NCI-H526 (cell line): ENCODE data around the gene MESP2.

Experiments
- DNase-seq, 2 experiments: peaks; one replicate each; lab custom pipeline; 2025; lab: John Stamatoyannopoulos, UW

MESP2 gene

DNA sequence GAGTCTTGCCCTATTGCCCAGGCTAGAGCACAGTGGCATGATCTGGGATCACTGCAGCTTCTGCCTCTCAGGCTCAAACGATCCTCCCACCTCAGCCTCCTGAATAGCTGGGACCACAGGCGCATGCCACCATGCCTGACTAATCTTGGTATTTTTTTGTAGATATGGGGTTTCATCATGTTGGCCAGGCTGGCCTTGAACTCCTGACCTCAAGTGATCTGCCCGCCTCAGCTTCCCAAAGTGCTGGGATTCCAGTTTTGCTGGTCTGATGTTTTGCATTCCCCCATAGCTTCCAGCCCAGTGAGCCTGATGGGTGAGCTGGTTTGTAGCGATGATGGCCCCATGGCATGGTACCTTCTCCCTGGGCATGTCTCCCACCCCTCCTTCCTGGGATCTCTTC, 20.4 kb upstream of the MESP2 start:
- no peak for DNase-seq

DNA sequence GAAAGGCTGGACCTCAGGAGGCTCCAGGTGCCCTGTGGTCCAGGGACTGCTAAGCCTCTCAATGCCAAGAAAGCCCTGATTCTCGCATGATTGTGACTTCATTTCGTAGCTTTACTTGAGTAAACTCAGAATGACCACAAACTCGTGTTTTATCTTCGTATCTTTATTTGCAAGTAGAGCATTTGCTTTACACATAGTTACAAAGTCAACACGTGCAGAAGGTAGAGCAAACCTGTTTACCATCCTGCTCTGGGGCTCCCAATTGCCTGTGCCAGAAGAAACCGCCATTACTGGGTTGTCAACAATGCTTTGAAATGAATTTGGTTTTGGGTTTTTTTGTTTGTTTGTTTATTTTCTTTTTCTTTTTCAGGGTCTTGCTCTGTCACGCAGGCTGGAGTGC, 19.2 kb upstream of the MESP2 start:
- DNase-seq = no peak

- DNase-seq = no peak
These were observed 17.8 kb upstream of the MESP2 start for GRCh38 chr15:89758283-89758682.

GRCh38 chr15:89758981-89759380, 17.2 kb upstream of the MESP2 start:
- no peak for DNase-seq

DNA sequence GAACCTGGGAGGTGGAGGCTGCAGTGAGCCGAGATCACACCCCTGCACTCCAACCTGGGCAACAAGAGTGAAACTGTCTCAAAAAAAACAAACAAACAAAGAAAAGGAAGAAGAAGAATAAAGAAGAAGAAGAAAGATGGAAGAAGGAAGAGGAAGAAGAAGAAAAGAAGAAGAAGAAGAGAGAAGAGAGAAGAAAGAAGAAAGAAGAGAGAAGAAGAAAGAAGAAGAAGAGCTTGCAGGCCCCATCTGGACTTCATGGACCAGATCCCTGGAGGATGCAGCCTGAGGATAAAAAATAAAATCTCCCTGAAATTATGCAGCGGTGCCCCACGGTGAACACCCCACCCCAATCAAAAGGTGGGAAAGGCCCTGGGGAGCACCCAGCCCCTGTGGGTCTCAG, 16.3 kb upstream of the MESP2 start:
- no peak for DNase-seq

GRCh38 chr15:89760303-89761008, 15.7 kb upstream of the MESP2 start:
- peak; percentile 9 to 78 for DNase-seq

DNA sequence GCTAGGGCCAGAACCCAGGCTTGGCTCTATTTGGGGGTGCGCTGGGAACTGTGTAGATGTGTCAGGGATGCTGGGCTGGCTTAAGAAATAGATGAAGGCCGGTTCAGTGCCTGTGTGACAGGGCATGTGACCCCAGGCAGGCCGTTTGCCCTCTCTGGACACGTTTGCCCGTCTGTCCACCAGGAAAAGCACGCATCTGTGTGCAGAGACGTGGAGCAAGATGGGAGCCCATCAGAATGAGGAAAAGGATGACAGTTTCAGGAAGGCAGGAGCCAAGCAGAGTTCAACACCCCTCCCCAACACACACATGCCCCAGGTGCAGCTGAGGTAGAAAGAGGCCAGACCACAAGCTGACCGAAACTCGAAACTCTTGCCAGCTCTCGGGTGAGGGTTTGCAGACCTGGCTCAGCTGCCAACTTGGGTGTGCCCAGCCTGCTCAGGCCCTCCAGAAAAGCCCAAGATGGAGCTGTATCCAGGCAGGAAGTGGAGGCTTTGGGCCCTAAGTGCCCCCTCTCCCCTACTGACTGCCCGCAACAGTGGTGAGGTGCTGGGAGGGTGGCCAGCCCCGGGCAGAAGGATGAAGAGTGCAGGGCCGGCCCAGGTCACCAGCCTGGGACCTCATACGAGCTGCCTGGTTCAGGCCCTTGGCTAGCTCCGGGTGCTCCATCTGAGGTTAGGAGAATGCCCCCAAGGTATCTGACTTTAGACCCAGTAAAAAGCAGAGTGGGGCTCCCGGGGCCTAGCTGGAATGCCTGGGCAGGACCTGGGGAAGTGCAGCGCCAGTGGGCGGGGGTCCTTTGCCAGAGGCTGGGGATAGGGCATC, 14.9 kb upstream of the MESP2 start:
- no peak for DNase-seq

- no peak for DNase-seq
These were observed 14.2 kb upstream of the MESP2 start for GRCh38 chr15:89761929-89762328.

DNA sequence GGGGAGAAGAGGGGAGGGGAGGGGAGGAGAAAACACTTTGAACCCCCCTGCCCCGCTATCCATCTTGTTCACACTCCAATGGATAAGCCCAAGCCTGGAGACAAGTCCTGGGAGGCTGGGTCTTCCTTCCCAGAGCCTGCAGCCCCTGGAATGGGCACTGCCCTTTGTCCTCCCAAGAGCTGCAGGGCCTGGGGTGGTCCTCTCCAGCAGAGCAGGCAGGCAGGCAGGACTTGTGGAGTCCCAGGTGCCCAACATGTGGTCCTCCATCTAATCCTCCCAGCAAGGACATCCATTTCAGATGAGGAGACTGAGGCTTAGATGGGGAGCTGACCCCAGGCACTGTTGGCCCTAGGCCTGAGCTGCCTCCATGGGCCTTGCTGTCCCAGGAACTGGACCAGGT, 10.4 kb upstream of the MESP2 start:
- no peak for DNase-seq

- no peak for DNase-seq
These were observed 9.5 kb upstream of the MESP2 start for GRCh38 chr15:89766357-89767311.

DNA sequence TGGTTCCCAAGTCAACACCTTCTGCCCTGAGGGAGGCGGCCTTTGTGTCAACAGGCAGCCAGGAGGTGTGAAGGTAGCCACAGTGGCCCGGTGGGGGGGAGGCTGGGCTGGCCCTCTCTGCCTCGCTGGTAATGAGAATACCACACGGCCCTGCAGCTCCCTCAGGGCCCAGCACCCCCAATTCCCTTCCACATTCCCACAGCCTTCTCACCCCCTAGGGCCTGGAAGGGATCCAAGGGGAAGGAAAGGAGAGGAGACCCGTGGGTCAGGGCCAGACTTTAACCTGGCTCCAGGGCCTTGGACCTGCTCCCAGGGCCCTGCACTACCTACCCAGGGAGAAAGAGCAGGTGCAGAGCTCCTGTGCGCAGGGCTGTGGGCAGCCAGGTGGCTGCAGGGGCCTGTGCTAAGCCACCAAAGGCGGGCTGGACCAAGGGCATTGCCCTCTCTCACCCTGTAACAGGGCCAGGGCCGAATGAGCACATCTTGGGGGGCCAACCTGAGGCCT, 8.7 kb upstream of the MESP2 start:
- no peak for DNase-seq

DNA sequence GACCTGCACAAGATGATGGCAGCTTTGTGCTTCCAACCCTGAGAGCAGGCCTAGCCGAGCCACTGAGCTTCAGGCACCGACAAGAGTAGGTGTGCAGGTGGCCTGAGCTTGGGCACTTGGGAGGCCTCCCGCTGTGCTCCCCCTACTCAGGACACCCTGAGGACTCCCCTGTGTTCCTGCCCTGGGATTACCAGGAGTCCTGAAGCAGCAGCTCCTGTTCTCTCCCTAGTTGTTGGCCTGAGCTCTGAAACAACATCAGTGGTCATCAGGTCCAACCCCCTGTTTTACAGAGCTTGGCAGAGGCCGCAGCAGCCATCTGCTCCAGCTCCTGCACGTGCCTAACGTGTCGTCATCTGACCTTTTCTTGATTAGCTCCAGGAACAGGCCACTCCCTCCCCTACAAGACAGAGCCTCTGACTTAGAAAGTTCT, 8.0 kb upstream of the MESP2 start:
- no peak for DNase-seq

GRCh38 chr15:89769366-89769765, 6.8 kb upstream of the MESP2 start:
- no peak for DNase-seq

DNA sequence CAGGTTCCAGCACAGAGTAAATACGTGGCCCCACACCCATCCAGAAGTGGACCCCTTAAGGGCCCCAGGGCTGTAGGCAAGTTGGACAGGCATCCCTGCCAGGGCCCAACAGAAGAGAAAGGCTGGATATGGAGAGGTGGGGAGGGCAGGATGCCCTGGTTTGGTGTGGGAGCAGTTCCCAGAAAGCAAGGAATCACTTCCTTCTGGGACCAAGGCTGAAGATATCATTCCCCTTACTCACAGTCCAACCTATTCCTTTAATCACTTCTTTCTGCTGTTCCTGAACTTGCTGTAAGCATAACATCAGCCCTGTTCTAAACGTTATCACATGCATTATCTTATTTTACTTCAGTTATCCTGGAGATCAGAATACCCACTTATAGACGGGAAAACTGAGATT, 6.1 kb upstream of the MESP2 start:
- no peak for DNase-seq

GRCh38 chr15:89772932-89773583, 3.1 kb upstream of the MESP2 start:
- peak in 1 of 2 experiments; percentile 21 for DNase-seq

- no peak for DNase-seq
These were observed 1.6 kb upstream of the MESP2 start for GRCh38 chr15:89774492-89774891.

DNA sequence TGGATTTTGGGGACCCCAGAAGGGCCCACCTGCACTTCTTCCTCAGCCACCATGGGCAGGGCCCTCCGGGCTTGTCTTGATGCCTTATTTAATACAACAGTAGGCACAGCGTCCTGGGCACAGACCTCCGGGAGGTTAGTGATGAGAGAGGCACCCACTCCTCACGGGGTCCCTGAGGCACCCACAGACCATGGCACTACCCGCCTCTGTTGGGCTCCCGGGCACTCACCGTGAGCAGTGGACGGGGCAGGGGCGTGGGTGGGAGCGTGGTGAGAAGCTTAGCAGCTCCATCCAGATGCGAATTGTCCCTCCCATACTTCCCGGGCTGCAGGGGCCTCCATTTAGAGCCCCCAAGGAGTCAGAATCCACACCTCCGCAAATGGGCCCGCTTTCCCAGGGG, 317 bp upstream of the MESP2 start:
- no peak for DNase-seq

DNA sequence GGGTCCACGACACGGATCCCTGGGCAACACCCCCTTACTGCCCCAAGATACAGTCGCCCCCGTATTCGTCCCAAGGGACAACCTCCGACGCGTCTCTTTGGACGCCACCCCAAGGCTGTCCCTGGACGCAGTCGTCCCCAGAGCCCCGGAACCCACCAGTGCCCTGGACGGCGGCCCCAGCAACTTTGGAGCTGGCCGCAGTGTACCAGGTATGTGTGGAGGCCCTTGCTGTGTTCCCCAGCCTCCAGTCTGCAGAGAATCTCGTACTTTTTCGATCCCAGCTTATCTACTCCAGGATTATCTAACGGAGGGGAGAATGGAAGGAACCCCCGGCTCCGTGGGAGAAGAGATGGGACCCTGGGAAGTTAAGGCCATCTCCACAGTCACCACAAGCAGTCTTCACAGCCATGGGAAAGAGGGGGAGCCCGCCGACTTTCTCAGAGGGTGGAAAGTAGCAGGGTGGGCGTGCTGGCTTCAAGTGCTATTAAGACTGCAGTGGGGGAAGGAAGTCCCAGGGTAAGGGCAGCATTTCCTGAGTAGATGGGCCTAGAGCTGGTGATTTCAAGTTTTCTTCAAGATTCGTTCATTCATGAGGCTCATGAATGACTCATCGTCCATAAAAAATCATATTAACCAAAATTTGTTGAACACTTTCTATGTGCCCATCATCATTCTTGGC, 1.1 kb downstream of the MESP2 start:
- DNase-seq = no peak

DNA sequence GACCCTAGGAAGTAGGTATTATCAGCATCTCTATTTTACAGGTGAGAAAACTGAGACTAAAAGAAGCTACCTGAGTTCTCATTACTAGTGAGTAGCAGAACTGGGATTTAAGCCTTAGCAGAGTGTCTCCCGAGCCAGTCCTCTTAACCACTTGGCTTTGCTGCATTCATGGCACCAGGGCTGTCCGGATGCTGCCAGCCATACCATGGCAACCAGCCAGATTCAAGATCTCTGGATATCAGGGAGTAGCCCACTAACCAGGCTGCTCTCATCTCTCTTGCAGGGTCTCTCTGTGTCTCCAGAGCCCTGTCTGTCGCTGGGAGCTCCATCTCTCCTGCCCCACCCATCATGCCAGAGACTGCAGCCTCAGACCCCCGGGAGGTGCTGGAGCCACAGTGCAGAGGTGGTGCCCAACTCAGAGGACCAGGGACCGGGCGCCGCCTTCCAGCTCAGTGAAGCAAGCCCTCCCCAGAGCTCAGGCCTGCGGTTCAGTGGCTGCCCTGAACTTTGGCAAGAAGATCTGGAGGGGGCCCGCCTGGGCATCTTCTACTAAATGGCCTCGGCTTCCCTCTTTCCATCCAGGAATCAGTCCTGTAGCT, 1.7 kb downstream of the MESP2 start:
- DNase-seq = no peak

- DNase-seq = no peak
These were observed 2.7 kb downstream of the MESP2 start for GRCh38 chr15:89778861-89779260.

DNA sequence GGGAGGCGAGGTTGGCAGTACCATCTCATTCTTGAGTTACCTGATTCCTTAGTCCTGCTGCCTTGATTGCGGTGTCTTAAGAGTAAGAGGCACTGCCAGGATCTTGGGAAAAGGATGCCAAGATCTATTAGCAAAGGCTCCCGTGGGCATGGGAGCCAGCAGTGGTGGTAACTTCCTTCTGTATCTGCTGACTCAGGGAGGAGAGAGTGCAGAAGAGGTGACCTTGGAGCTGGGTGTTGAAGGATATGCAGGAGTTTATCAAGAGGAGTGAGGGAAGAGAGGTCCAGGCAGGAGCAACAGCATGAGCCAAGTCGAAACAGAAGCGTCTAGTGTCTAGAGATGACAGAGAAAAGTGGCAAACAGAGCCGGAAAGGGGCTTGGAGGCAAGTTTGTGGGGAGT, 4.5 kb downstream of the MESP2 start:
- DNase-seq = no peak
